Measurements from ENCODE around the gene RPAP2. TPM values are rescaled to one million over a fixed set of nuclear protein-coding genes. Genes with fewer than 3 reads are reported as not detected.
A peak's percentile ranks its signal among the peaks of the same experiment; 100 is the strongest.
"Not testable (repeated sequence)": the region's sequence is repeated elsewhere in the genome, so short reads cannot be mapped to it uniquely, and the experiment has no call there.

Gene RPAP2
- polyA plus RNA-seq, 6 donors from 2014 or later, result 9.7 to 26.7 (median 16.6) TPM

DNA sequence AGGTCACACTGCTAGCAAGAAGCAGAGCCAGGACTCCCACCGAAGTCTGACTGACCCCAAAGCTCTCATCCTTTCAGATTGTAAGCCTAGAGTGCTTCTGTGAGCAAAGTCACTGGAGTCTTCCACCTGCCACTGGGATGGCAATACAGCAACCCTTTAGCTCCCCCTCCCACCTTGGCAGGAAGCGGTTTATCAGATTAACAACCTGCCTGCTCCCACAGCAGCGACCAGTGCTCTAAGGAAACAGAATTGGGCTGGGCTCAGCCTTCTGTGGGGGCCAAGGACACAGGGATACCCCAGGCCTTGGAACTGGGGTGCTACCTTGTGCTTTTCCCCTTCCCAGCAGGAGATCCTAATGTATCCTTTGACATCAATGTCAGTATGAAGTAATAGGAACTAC, 111.8 kb downstream of the RPAP2 start:
- H3K9me3 Mint-ChIP-seq, result peaks cover 0 to under 1% (median 0%) of the 10 kb centered on the region in 7 donors
- no peak for DNase-seq
- no peak for ATAC-seq (ENCODE audit: low read depth in 2 of 2)
- H3K4me1 Mint-ChIP-seq, result no peaks in the 10 kb centered on the region
- H3K27ac Mint-ChIP-seq, result no peak overlapping the region
- no peak overlapping the region for H3K4me3 Mint-ChIP-seq
- H3K36me3 Mint-ChIP-seq, result no peaks in the 10 kb centered on the region
- peaks cover 0 to 5% (median 0%) of the 10 kb centered on the region in 3 donors for H3K27me3 Mint-ChIP-seq

DNA sequence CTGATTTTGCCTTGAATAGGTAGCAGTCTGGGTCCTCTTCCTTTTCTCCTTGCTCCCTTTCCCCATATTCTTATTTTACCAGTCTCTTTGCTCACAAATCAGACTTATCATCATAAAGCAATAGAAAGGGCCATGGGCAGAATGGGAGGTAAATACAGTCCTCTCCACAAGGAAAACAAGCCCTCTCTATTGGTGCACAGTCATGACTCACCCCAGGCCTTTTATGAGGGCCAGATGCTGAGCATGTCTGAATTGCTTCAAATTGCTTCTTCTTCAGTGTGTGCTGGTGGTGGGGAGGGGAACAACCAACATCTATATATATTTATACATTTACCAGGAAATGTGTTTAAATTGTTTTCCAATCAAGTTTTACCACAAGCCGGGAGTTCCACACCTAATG, 112.7 kb downstream of the RPAP2 start:
- DNase-seq, result no peak
- H3K36me3 Mint-ChIP-seq, result no peaks in the 10 kb centered on the region
- no peak overlapping the region for H3K4me3 Mint-ChIP-seq
- peaks cover 0 to 5% (median 0%) of the 10 kb centered on the region in 3 donors for H3K27me3 Mint-ChIP-seq
- no peaks in the 10 kb centered on the region for H3K9me3 Mint-ChIP-seq
- no peak overlapping the region for H3K27ac Mint-ChIP-seq
- no peak for ATAC-seq (ENCODE audit: low read depth in 2 of 2)
- no peaks in the 10 kb centered on the region for H3K4me1 Mint-ChIP-seq

DNA sequence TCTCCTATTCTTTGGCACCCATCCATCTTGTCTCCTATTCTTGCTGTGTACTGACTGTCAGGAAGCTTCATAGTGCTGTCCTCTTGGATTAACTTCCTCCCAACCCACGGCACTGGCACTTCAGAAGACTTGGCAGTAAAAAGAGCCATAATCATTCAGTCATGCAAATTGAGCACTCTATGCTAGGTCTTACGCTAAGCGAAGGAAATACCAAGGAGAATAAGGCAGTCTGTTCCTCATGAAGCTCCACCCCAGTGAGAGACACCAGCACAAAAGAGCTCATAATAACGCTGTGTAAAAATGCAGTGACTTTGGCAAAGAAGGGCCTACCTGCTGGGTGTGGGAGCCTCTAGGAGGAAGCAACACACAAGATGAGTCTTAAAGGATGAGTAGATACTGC, 120.8 kb downstream of the RPAP2 start:
- Mint-ChIP-seq H3K27me3 (no peaks in the 10 kb centered on the region), H3K4me1 (no peaks in the 10 kb centered on the region), H3K27ac (peak overlapping the region in 1 of 6 donors; percentile 72), H3K4me3 (no peak overlapping the region), H3K9me3 (no peaks in the 10 kb centered on the region), H3K36me3 (no peaks in the 10 kb centered on the region)
- DNase-seq (no peak), ATAC-seq (ENCODE audit: low read depth in 2 of 2) (no peak)

DNA sequence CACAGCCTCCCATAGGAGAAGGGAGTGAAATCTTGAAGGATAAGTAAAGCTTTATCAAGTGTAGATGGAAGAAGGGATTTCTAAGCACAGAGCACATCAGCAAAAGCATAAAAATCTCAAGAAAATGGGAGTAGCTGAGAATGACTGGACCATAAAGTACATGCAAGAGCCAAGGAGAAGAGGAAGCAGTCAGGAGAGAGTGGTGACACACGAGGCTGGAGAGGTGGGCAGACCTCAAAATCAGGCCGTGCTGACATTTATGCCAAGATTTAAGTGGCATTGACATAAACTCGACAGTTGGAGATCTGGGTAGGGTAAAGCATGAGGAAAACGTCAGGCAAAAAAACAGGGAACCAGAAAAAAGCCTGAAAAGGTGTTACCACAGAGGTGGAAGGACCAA, 125.5 kb downstream of the RPAP2 start:
- no peak for ATAC-seq (ENCODE audit: low read depth in 2 of 2)
- H3K27ac Mint-ChIP-seq, result peak overlapping the region in 1 of 6 donors; percentile 36
- peaks cover 0 to 4% (median 0%) of the 10 kb centered on the region in 7 donors for H3K9me3 Mint-ChIP-seq
- no peaks in the 10 kb centered on the region for H3K4me1 Mint-ChIP-seq
- H3K4me3 Mint-ChIP-seq, result no peak overlapping the region
- H3K27me3 Mint-ChIP-seq, result no peaks in the 10 kb centered on the region
- no peak for DNase-seq
- H3K36me3 Mint-ChIP-seq, result no peaks in the 10 kb centered on the region

GRCh38 chr1:92425617-92426016, 126.8 kb downstream of the RPAP2 start:
- Mint-ChIP-seq H3K4me3 (no peak overlapping the region), H3K27ac (no peak overlapping the region), H3K27me3 (no peaks in the 10 kb centered on the region), H3K4me1 (no peaks in the 10 kb centered on the region), H3K36me3 (no peaks in the 10 kb centered on the region), H3K9me3 (peaks cover 0 to 4% (median 0%) of the 10 kb centered on the region in 7 donors)
- no peak for ATAC-seq (ENCODE audit: low read depth in 2 of 2)
- no peak for DNase-seq

- no peak for DNase-seq
- Mint-ChIP-seq H3K9me3 (peaks cover 0 to 20% (median 3%) of the 10 kb centered on the region in 7 donors), H3K27ac (no peak overlapping the region), H3K4me3 (no peak overlapping the region), H3K27me3 (no peaks in the 10 kb centered on the region), H3K36me3 (no peaks in the 10 kb centered on the region), H3K4me1 (no peaks in the 10 kb centered on the region)
- ATAC-seq (ENCODE audit: low read depth in 2 of 2), result no peak
Measured at GRCh38 chr1:92430030-92430429, 131.2 kb downstream of the RPAP2 start.

GRCh38 chr1:92434572-92434971, 135.7 kb downstream of the RPAP2 start:
- peaks cover 3 to 26% (median 7%) of the 10 kb centered on the region in 7 donors for H3K9me3 Mint-ChIP-seq
- not testable (repeated sequence) for H3K4me3 Mint-ChIP-seq

GRCh38 chr1:92439291-92439690, 140.4 kb downstream of the RPAP2 start:
- Mint-ChIP-seq H3K27me3 (no peaks in the 10 kb centered on the region), H3K4me3 (no peak overlapping the region), H3K27ac (no peak overlapping the region), H3K9me3 (peaks cover 0 to 15% (median 4%) of the 10 kb centered on the region in 7 donors), H3K36me3 (no peaks in the 10 kb centered on the region), H3K4me1 (no peaks in the 10 kb centered on the region)
- DNase-seq (no peak), ATAC-seq (ENCODE audit: low read depth in 2 of 2) (no peak)

More at GRCh38 chr1:92434572-92434971, 135.7 kb downstream of the RPAP2 start:
- DNase-seq; H3K27me3 Mint-ChIP-seq; H3K4me1 Mint-ChIP-seq; H3K36me3 Mint-ChIP-seq; H3K27ac Mint-ChIP-seq; ATAC-seq (ENCODE audit: low read depth in 2 of 2): not testable (repeated sequence)

DNA sequence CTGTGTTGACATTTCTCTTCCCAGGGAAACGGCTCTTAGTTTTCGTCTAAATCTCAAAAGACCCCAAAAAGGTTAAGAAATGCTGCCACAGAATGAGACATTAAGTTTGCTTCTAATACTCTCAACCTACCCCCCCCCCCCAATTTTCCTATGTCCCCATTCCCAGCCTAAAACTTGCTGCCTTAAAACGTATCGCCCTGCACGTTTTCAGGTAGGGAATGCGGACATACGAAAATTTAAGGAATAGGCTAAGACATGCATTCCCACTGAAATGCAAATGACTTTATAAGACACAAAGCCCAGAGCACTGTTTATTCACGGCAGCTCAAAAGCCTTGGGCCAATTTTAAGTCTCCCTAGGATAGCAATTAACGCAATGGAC, 142.4 kb downstream of the RPAP2 start:
- Mint-ChIP-seq H3K27ac (no peak overlapping the region), H3K4me1 (no peaks in the 10 kb centered on the region), H3K9me3 (peaks cover 0 to 8% (median 2%) of the 10 kb centered on the region in 7 donors), H3K36me3 (no peaks in the 10 kb centered on the region), H3K27me3 (no peaks in the 10 kb centered on the region), H3K4me3 (no peak overlapping the region)
- no peak for ATAC-seq (ENCODE audit: low read depth in 2 of 2)
- no peak for DNase-seq

DNA sequence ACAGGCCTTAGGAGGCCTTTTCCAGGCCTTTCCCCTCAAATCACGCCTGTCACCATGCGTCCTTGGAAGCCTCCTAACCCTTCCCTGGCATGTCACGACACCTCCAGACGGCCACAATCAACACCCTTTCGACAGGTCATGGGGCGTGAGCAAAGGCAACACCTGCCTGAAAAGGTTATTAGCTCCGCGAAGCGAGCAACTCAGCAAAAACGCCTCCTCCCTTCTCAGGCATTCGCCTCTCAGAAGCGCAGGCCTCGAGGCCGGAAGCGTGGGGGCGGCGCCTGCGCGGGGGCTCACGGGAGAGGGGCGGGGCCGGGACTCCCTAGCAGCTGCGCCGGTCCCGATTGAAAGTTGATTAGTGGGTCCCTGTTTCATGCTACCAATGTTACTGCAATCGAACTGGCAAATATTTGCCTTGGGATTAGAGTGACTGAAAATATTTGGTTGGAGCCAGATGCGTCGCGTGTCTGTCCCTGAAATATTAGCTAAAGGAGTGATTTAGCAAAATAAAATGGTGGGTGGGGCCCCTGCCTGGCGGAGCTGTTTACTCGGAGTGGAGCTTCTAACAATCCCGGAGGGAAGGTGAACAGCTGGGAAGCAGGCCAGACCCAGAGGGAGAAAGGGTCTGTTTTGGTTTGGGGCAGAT, 143.0 kb downstream of the RPAP2 start:
- Mint-ChIP-seq H3K27me3 (no peaks in the 10 kb centered on the region), H3K4me1 (no peaks in the 10 kb centered on the region), H3K9me3 (peaks cover 0 to 5% (median under 1%) of the 10 kb centered on the region in 7 donors), H3K4me3 (no peak overlapping the region), H3K27ac (no peak overlapping the region), H3K36me3 (no peaks in the 10 kb centered on the region)
- no peak for DNase-seq
- ATAC-seq (ENCODE audit: low read depth in 2 of 2), result no peak

DNA sequence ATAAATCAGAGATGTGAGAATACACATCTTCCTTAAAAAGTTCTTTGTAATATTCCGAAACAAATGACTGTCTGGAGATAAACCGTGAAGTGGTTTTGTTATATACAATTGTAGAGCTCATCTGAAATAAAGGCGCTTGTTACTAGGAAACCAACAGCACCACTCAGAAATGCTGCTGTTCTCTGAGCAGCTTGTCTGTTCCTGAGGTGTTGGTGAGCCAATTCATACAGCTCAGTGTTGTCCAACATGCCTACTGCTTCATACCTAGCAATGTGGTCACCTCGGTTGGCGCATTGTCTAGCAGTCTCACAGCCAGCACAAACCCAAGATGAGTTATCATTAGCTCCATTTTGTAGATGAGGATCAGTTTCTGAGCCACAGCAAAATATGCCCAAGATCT, 143.5 kb downstream of the RPAP2 start:
- H3K27me3 Mint-ChIP-seq, result no peaks in the 10 kb centered on the region

DNA sequence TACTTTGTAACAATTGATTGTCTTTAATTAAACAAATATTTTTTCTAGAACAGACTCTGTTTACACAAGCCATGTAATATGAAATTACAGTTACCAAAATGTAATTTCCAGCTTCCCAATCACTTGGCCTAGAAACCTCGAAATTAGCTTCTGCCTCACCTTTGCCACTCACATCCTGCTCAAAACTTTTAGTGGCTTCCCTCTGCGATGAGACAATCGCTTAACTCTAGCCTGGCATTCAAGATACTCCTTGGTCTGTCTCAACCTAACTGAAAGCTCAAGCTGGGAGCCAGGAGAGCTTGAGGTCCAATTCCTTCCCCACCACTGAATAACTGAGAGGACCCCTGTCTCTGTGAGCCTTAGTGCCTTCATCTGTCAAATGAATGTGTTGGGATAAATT, 145.0 kb downstream of the RPAP2 start:
- H3K9me3 Mint-ChIP-seq, result no peaks in the 10 kb centered on the region
- H3K27me3 Mint-ChIP-seq, result no peaks in the 10 kb centered on the region
- H3K36me3 Mint-ChIP-seq, result no peaks in the 10 kb centered on the region
- H3K4me1 Mint-ChIP-seq, result no peaks in the 10 kb centered on the region
- H3K27ac Mint-ChIP-seq, result no peak overlapping the region
- DNase-seq (no peak), ATAC-seq (ENCODE audit: low read depth in 2 of 2) (no peak)
- no peak overlapping the region for H3K4me3 Mint-ChIP-seq

More for the DNA sequence above, 143.5 kb downstream of the RPAP2 start:
- Mint-ChIP-seq H3K9me3 (no peaks in the 10 kb centered on the region), H3K4me3 (peak overlapping the region in 1 of 8 donors; percentile 33), H3K27ac (no peak overlapping the region), H3K36me3 (no peaks in the 10 kb centered on the region), H3K4me1 (no peaks in the 10 kb centered on the region)
- ATAC-seq (ENCODE audit: low read depth in 2 of 2), result no peak
- no peak for DNase-seq

- Mint-ChIP-seq H3K4me1 (no peaks in the 10 kb centered on the region), H3K36me3 (no peaks in the 10 kb centered on the region), H3K27ac (no peak overlapping the region), H3K9me3 (no peaks in the 10 kb centered on the region), H3K27me3 (no peaks in the 10 kb centered on the region), H3K4me3 (no peak overlapping the region)
- DNase-seq, result no peak
- ATAC-seq (ENCODE audit: low read depth in 2 of 2), result no peak
Measured at GRCh38 chr1:92444351-92444750, 145.5 kb downstream of the RPAP2 start.

- DNase-seq, result no peak
- Mint-ChIP-seq H3K27ac (no peak overlapping the region), H3K36me3 (no peaks in the 10 kb centered on the region), H3K4me3 (no peak overlapping the region), H3K4me1 (no peaks in the 10 kb centered on the region), H3K27me3 (no peaks in the 10 kb centered on the region), H3K9me3 (peaks cover 0 to 7% (median 4%) of the 10 kb centered on the region in 7 donors)
- no peak for ATAC-seq (ENCODE audit: low read depth in 2 of 2)
Measured at GRCh38 chr1:92445865-92446264, 147.0 kb downstream of the RPAP2 start.

DNA sequence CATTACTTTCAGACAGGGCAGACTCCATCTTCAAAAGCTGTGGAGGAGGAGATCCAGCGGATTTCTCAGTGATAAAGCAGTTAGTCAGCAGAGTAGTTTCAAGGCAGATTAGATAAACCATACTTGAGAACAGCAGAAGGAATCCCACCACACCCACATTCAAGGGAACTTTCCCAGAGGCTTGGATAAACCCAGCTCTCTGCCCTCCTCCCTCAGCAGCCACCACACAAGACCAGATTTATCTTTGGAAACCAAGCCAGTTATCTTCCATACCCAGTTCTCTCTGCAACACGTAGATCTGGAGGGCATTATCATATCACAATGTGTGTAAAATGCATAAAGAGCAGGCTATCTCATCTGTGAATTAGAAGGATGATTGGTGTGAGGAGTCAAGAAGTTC, 147.7 kb downstream of the RPAP2 start:
- DNase-seq, result no peak
- no peak overlapping the region for H3K27ac Mint-ChIP-seq
- no peak overlapping the region for H3K4me3 Mint-ChIP-seq
- H3K4me1 Mint-ChIP-seq, result no peaks in the 10 kb centered on the region
- H3K9me3 Mint-ChIP-seq, result peaks cover 0 to 7% (median 5%) of the 10 kb centered on the region in 7 donors
- no peaks in the 10 kb centered on the region for H3K36me3 Mint-ChIP-seq
- ATAC-seq (ENCODE audit: low read depth in 2 of 2), result no peak
- no peaks in the 10 kb centered on the region for H3K27me3 Mint-ChIP-seq

Measured in naive B cell (primary cell).